C4-2B (cell line): ENCODE measurements around the gene MECP2.

Experiments
- CTCF ChIP-seq: fragments of 450-650 bp; conservative IDR thresholded peaks from 2 replicates; pipeline ENCODE4 v1.5.1; 2017; ENCODE audit warnings: mild to moderate bottlenecking
- ZFX ChIP-seq: fragments of 450-650 bp; IDR thresholded peaks from 2 replicates; pipeline ENCODE4 v1.6.1; 2017

DNA sequence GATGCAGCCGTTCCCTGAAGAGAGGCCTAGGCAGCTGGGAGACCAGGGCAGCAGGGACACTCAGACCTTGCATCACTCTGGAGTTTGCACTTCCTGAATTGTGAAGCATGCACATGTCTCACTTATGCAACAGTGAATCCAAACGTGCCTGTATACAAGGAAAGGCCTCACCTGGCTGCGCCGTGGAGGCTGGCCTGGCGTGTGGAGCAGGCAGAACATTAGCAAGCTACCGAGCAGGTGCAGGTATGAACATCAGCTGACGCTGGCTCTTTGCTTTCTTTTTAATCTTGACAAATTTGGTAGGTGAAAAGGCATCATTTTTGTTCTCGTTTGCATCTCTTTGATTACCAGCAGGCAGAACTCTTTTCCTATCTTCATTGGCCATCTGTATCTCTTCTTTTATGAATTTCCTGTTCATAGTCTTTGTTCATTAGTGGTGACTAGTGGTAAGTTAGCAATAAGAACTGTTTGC, 40.7 kb downstream of the MECP2 start:
- TF ChIP-seq CTCF (no peak), ZFX (no peak)
